Activated T-helper 1 cell treated with anti-CD3 and anti-CD28 coated beads, Interleukin-12 subunit alpha, Interleukin-12 subunit beta, Interleukin-2, Interleukin-4 antibody, amounts not matched to agents 30 ng/mL and 10 ng/mL and 1 ng/mL, durations not matched to agents 14 hours and 24 hours and 36 hours (primary cell): ENCODE data around the gene MKRN2. TPM values are rescaled to one million over a fixed set of nuclear protein-coding genes. Genes with fewer than 3 reads are reported as not detected.
"Not testable (repeated sequence)": the region's sequence is repeated elsewhere in the genome, so short reads cannot be mapped to it uniquely, and the experiment has no call there.

Source experiments
- DNase-seq: peaks from one replicate; pipeline ENCODE4 v3.0.0; 2021; ENCODE audit warnings: low spot score
- H3K27ac Mint-ChIP-seq: one replicate; pipeline ENCODE4 v1.8.0; 2021; ENCODE audit warnings: mild to moderate bottlenecking, mixed read lengths
- H3K27me3 Mint-ChIP-seq: one replicate; pipeline ENCODE4 v1.8.0; 2022; ENCODE audit warnings: mild to moderate bottlenecking, moderate library complexity, mixed read lengths; ENCODE audit not compliant: insufficient read depth
- H3K36me3 Mint-ChIP-seq: one replicate; pipeline ENCODE4 v1.8.0; 2021; ENCODE audit warnings: low read depth, mixed read lengths
- H3K4me1 Mint-ChIP-seq: one replicate; pipeline ENCODE4 v1.8.0; 2021; ENCODE audit warnings: low read depth, mixed read lengths
- H3K4me3 Mint-ChIP-seq: one replicate; pipeline ENCODE4 v1.8.0; 2021; ENCODE audit warnings: mild to moderate bottlenecking, moderate library complexity, mixed read lengths
- H3K9me3 Mint-ChIP-seq: one replicate; pipeline ENCODE4 v1.8.0; 2021; ENCODE audit warnings: mixed read lengths
- intact Hi-C: fragments of 100-400 bp; cut with micrococcal nuclease; formaldehyde crosslinking; loops from one replicate; pipeline ENCODE4 v1.15.1; 2024
- total RNA-seq: library from RNA; stranded (reverse); gene quantifications from 2 replicates; pipeline ENCODE4 v1.2.3, GENCODE V29; 2022

The MKRN2 gene
- total RNA-seq, 1 donor from 2014 or later, result 28.6 TPM

DNA sequence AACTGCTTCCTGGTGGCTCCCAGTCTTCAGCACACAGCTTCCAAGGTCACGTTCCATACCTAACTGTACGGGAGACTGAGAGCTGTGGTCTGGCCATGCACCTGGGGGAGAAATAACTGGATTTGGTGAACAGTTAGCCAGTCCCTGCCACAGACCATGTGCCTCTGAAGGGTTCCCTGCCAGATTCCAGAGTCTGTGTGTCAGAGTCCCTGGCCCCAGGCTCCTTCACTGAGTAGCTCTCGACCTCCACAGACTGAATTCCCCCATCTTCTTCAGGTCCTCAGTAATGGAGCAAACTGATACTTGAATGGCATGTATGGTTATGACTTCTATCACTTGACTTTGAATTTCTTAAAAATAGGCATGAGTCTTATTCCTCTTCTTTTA, 29.1 kb upstream of the MKRN2 start:
- H3K36me3 Mint-ChIP-seq, result peaks cover 18% of the 10 kb centered on the region
- no peaks in the 10 kb centered on the region for H3K9me3 Mint-ChIP-seq
- no peak overlapping the region for H3K27ac Mint-ChIP-seq
- no peak for DNase-seq
- no peaks in the 10 kb centered on the region for H3K4me1 Mint-ChIP-seq
- H3K4me3 Mint-ChIP-seq, result no peak overlapping the region
- intact Hi-C loops, result no loop called here
- no peaks in the 10 kb centered on the region for H3K27me3 Mint-ChIP-seq

DNA sequence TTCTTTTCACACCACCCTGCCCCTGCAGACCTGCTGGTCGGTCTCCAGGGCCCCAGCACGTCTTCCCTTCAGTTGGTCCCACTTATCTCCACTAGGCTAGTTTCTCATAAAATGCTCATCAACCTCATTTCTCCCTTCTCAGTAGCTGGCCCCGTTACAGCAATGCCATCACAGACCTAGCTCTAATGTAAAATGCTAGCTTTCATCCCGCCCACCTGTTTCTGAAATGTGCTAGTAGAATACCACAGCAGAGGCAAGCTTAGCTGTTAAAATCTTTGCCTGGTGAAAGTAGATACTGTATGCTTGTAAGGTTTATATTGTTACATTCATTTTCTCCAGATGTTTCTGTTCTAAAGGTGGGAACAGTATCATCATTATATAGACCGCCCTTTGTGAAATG, 24.7 kb upstream of the MKRN2 start:
- Mint-ChIP-seq H3K27ac (no peak overlapping the region), H3K4me1 (no peaks in the 10 kb centered on the region), H3K9me3 (no peaks in the 10 kb centered on the region), H3K4me3 (no peak overlapping the region), H3K36me3 (peaks cover 11% of the 10 kb centered on the region), H3K27me3 (no peaks in the 10 kb centered on the region)
- intact Hi-C loops, result no loop called here
- DNase-seq, result no peak

DNA sequence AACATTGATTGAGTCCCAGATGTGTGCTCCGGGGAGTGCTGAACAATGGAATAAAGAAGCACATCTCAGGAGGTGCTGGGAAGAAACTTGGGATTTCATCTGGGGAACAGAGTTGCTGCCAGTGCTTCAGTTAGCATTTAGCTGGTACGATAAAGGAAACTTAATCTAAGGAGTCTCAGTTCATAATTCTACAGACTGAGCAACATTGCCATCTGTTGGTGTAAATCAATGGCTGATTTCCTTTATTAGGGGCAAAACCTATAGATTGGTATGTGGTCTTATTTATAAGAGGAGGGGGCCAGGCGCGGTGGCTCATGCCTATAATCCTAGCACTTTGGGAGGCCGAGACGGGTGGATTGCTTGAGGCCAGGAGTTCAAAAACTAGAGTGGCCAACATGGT, 20.5 kb upstream of the MKRN2 start:
- Mint-ChIP-seq H3K9me3 (no peaks in the 10 kb centered on the region), H3K4me1 (no peaks in the 10 kb centered on the region), H3K27ac (no peak overlapping the region), H3K4me3 (no peak overlapping the region), H3K36me3 (peaks cover 6% of the 10 kb centered on the region), H3K27me3 (no peaks in the 10 kb centered on the region)
- intact Hi-C loops, result no loop called here
- no peak for DNase-seq

DNA sequence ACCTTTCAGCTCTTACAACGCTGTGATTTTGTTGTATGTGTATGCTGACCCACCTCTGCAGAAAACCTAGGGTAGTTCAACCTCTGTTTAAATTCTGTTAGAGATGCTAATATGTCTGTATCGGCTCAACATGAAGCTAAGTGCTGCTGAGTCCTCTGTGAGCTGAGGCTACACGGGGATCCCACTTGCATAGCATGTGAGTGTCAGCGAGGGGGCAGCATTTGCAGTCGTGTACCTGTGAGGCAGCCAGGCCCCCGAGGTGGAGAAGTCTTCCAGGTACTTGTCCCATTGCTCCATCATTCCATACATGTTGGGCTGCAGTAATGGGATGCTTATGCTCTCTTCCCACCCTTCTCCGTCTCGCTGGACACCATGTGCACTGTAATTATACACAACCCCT, 15.3 kb upstream of the MKRN2 start:
- DNase-seq, result no peak
- no peak overlapping the region for H3K27ac Mint-ChIP-seq
- no peaks in the 10 kb centered on the region for H3K4me1 Mint-ChIP-seq
- intact Hi-C loops, result no loop called here
- no peaks in the 10 kb centered on the region for H3K27me3 Mint-ChIP-seq
- H3K4me3 Mint-ChIP-seq, result no peak overlapping the region
- H3K9me3 Mint-ChIP-seq, result no peaks in the 10 kb centered on the region
- H3K36me3 Mint-ChIP-seq, result no peaks in the 10 kb centered on the region

DNA sequence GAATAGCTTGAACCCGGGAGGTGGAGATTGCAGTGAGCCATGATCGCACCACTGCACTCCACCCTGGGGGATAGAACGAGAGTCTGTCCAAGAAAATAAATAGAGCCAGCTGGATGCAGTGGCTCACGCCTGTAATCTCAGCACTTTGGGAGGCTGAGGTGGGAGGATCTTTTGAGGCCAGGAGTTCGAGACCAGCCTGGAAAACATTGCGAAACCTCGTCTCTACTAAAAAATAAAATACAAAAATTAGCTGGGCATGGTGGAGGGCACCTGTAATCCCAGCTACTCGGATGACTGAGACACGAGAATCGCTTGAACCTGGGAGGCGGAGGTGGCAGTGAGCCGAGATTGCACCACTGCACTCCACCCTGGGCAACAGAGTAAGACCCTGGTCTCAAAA, 13.4 kb upstream of the MKRN2 start:
- H3K4me3 Mint-ChIP-seq, H3K27me3 Mint-ChIP-seq, intact Hi-C loops: not testable (repeated sequence)

DNA sequence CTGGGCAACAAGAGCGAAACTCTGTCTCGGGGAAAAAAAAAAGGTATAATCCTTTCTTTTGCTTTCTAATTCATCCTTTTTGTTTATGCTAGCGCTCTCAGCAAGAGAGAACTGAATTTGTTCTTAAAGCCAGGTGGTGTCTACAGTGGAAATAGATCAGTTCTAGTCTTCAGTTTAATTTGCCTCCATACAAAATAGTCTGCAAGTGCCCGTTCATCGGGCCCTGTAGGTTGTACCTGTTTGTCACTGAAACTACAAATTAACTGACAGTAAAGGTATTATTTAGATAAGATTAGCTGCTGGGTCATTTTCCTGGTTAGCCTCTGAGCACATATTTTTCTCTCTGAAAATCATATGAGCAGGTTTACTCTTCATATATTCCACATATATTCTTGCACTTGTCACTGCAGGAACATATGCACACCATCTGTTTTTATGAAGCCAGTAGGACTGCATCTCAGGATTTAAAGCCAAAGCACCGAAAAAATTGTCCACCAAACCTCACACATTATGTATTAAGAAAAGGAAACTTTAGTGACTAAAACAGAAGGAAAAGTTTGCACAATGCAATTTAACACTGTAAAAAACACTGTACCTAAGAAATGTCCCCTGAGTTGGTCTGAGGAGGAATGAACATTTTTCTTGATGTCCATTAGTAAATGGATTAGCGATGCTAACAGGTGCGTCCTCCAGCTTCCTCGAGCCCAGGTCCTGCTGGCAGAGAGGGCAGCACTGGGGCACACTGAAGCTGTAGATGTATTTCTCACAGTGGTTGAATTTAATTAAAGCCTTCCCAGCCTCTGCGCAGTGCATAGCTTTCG, 12.0 kb upstream of the MKRN2 start:
- Mint-ChIP-seq H3K27ac (no peak overlapping the region), H3K4me3 (no peak overlapping the region), H3K4me1 (no peaks in the 10 kb centered on the region), H3K27me3 (no peaks in the 10 kb centered on the region), H3K36me3 (no peaks in the 10 kb centered on the region), H3K9me3 (no peaks in the 10 kb centered on the region)
- no peak for DNase-seq
- intact Hi-C loops, result no loop called here

More for the DNA sequence above, 13.4 kb upstream of the MKRN2 start:
- DNase-seq, H3K4me1 Mint-ChIP-seq, H3K27ac Mint-ChIP-seq, H3K36me3 Mint-ChIP-seq, H3K9me3 Mint-ChIP-seq: not testable (repeated sequence)

DNA sequence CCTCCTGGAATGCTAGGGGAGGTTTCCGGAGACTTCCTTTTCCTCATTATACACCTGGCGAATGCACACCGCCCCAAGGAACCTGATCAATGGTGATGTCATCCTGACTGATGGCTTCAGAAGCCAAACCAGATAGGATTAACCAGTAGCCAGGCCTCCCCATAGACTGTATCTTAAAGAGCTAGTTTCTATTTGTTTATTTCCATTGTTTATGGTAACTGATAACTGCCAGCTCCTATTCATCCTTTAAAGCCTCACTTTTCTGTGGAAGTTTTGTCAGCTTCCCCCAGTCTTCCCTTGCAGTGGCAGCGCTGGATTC, 11.5 kb upstream of the MKRN2 start, which contains the start of gene MKRN2OS:
Gene MKRN2OS (minus strand): TSS at position 27 of the 319 bp plus-strand sequence. CDS start 35 bp downstream, outside the sequence.
- H3K4me3 Mint-ChIP-seq, result no peak within 1 kb of the TSS
- H3K4me1 Mint-ChIP-seq, result no peaks in the 10 kb centered on the region
- DNase-seq, result no peak
- no peak within 1 kb of the TSS for H3K27ac Mint-ChIP-seq
- intact Hi-C loops, result no loop called here
- H3K36me3 Mint-ChIP-seq, result no peaks in the 10 kb centered on the region
- H3K27me3 Mint-ChIP-seq, result peaks cover 4% of the 10 kb centered on the region
- no peaks in the 10 kb centered on the region for H3K9me3 Mint-ChIP-seq

DNA sequence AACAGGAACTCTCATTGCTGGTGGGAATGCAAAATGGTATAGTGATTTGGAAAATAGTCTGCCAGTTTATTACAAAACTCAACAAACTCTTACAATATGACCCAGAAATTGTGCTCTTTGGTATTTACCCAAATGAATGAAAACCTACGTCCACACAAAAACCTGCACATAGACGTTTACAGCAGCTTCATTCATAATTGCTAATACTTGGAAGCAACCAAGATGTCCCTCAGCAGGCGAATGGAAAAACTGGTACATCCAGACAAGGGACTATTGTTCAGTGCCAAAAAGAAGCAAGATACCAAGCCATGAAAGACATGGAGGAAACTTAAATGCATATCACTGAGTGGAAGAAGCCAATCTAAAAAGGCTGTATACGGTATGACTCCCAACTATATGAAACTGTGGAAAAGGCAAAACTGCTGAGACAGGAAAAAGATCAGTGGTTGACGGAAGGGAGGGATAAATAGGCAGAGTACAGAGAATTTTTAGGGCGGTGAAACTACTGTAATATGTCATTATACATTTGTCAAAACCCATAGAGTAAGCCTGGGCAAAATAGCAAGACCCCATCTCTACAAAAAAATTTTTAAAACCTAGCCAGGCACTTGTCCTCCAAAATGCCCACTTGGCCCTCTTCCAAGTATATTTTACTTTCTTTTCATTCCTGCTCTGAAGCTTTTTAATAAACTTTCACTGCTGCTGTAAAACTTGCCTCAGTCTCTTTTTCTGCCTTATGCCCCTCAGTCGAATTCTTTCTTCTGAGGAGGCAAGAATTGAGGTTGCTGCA, 6.7 kb upstream of the MKRN2 start:
- Mint-ChIP-seq H3K36me3 (no peaks in the 10 kb centered on the region), H3K9me3 (no peaks in the 10 kb centered on the region), H3K27ac (no peak overlapping the region), H3K4me1 (peaks cover 13% of the 10 kb centered on the region), H3K4me3 (no peak overlapping the region), H3K27me3 (peaks cover 27% of the 10 kb centered on the region)
- no peak for DNase-seq
- intact Hi-C loops, result no loop called here

DNA sequence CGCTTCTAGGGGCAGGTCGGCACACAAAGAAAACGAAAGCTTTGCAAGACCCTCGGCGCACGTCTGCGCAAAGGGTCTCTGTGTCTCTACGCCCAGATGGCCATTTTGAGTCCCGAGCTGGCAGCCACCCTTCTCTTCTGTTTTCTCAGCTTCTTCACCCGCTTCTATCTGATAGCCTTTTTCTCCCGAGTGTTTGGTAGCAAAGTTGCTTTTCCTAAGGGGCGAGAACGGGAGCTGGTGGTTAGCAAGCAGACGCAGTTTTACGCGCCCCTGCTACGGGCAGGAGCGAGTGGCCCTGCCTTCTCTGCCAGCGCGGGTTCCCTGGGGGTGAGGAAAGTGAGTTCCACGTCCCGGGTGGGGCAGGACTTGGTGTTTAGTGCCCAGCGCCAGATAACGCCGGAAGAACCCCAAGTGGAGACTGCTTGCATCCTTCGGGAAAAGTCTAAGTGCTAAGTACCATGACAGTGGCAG, 2.9 kb upstream of the MKRN2 start:
- no peak for DNase-seq
- Mint-ChIP-seq H3K27ac (no peak overlapping the region), H3K27me3 (peaks cover 35% of the 10 kb centered on the region), H3K9me3 (no peaks in the 10 kb centered on the region), H3K4me1 (peaks cover 43% of the 10 kb centered on the region), H3K4me3 (peak overlapping the region; percentile 84), H3K36me3 (no peaks in the 10 kb centered on the region)
- intact Hi-C loops, result no loop called here

DNA sequence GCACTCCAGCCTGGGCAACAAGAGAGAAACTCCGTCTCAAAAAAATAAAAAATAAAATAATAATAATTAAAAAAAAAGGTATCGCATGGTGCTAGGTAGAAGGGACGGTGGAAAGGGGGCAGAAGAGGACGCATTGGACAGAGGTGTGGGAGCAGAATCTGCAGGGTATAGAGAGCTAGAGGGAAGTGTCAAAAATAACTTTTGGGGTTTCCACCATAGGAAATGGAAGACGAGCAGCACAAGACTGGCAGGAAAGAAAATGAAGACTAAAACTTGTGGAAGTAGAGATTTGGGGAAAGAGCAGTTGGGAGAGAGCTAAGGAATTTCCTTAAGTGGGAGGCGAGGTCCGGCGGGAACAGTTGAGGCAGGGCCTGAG, 585 bp upstream of the MKRN2 start:
- Mint-ChIP-seq H3K4me3 (peak overlapping the region; percentile 91), H3K4me1 (peaks cover 65% of the 10 kb centered on the region), H3K27me3 (peaks cover 30% of the 10 kb centered on the region), H3K27ac (peak overlapping the region; percentile 88), H3K36me3 (peaks cover 2% of the 10 kb centered on the region), H3K9me3 (no peaks in the 10 kb centered on the region)
- DNase-seq, result no peak
- intact Hi-C loops, result loop anchor here (2.0 to 5.0 kb wide), 2 partner anchors 710 to 1621 kb away; partner anchors contain the start of genes LSM3, TAMM41 and XPC

DNA sequence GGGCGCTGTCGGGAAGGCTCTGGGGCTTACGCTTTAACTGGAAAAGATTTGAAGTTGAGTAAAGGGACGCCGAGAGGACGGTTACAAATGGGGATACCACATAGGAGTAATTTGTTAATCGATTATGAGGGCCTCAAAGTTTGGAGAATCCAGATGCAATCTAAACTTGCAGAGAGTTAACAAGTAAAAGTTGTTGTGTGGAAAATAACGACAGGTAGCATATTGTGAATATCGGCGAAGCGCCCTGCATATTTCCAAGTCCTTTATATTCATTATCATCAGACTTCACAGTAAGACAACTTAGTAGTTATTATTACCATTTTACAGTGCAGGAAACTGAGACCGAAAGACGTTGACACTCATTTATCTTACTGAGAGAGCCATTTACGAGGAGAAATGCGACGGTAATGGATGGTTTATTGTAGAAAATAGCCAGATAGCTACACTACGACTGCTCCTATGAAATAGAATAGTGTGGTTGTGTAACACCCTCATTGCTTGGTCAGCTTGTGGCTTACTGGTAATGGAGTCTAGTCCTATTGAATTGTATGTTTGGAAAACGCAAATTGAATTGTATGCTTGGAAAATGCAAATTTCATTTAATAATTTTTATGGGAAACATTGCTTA, 700 bp downstream of the MKRN2 start:
- H3K9me3 Mint-ChIP-seq, result no peaks in the 10 kb centered on the region
- peak overlapping the region; percentile 91 for H3K4me3 Mint-ChIP-seq
- H3K36me3 Mint-ChIP-seq, result peaks cover 2% of the 10 kb centered on the region
- intact Hi-C loops, result loop anchor here (1.0 to 5.0 kb wide), 5 partner anchors 73 to 1620 kb away; partner anchors contain the start of genes LSM3, RAF1, RPL32 and TAMM41
- peaks cover 24% of the 10 kb centered on the region for H3K27me3 Mint-ChIP-seq
- no peak for DNase-seq
- peak overlapping the region; percentile 70 for H3K27ac Mint-ChIP-seq
- H3K4me1 Mint-ChIP-seq, result peaks cover 67% of the 10 kb centered on the region

DNA sequence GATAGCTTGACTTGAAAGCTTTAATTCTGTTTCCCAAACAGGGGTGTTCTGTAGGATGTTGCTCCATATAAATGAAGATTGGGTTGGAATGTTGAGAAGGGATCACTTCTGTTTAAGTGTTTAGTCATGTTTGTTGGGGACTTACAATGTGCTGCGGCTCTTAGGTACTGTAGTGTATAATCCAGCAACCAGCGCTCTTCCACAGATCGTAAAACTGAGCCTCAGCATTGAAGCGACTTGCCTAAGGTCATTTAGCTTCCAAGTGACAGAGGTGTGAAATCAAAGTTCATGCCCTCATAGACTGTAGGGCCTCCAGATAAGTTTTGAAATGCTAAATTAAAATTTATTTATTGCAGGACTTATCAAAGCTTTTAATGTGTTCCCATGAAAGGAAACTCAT, 1.8 kb downstream of the MKRN2 start:
- Mint-ChIP-seq H3K27me3 (peaks cover 17% of the 10 kb centered on the region), H3K4me1 (peaks cover 58% of the 10 kb centered on the region), H3K27ac (no peak overlapping the region), H3K9me3 (no peaks in the 10 kb centered on the region), H3K36me3 (peaks cover 2% of the 10 kb centered on the region), H3K4me3 (peak overlapping the region; percentile 91)
- DNase-seq, result no peak
- intact Hi-C loops, result loop anchor here (5.0 kb wide), 1 partner anchor 1619 kb away; the partner anchor contains the start of genes LSM3 and XPC
